HUES48 (cell line): ENCODE measurements around the gene YY1.
"Not testable (repeated sequence)": the region's sequence is repeated elsewhere in the genome, so short reads cannot be mapped to it uniquely, and the experiment has no call there.

Experiments used
- H3K27ac ChIP-seq: one replicate; pipeline ENCODE4 v1.7.0; 2013; ENCODE audit warnings: low read depth, low read length, inconsistent platforms
- H3K27me3 ChIP-seq: 2 replicates; pipeline ENCODE4 v1.6.1; 2013; ENCODE audit warnings: mild to moderate bottlenecking, low read length; ENCODE audit not compliant: control insufficient read depth, insufficient read depth
- H3K36me3 ChIP-seq: 2 replicates; pipeline ENCODE4 v1.6.1; 2013; ENCODE audit warnings: low read length; ENCODE audit not compliant: control insufficient read depth, insufficient read depth
- H3K4me1 ChIP-seq: 2 replicates; pipeline ENCODE4 v1.6.1; 2013; ENCODE audit warnings: mild to moderate bottlenecking, low read length; ENCODE audit not compliant: control insufficient read depth, insufficient read depth
- H3K4me3 ChIP-seq: 2 replicates; pipeline ENCODE4 v1.5.1; 2013; ENCODE audit warnings: mild to moderate bottlenecking, low read depth, low read length
- H3K9ac ChIP-seq: 2 replicates; pipeline ENCODE4 v1.6.1; 2013; ENCODE audit warnings: mild to moderate bottlenecking, low read depth, low read length, moderate library complexity
- H3K9me3 ChIP-seq: 2 replicates; pipeline ENCODE4 v1.6.1; 2013; ENCODE audit warnings: low read length; ENCODE audit not compliant: control insufficient read depth, insufficient read depth

YY1 gene

GRCh38 chr14:100285913-100286400 is 47.0 kb downstream of the YY1 start:
- Histone ChIP-seq H3K4me3 (peak overlapping the region; percentile 78; the same call in 1 of the 2 replicates), H3K27me3 (no peaks in the 10 kb centered on the region), H3K4me1 (peaks cover 7% of the 10 kb centered on the region; the same call in 1 of the 2 replicates), H3K36me3 (peaks cover 17% of the 10 kb centered on the region; the same call in 1 of the 2 replicates), H3K9me3 (no peaks in the 10 kb centered on the region), H3K27ac (no peak overlapping the region), H3K9ac (no peak overlapping the region)

GRCh38 chr14:100286484-100287191 is 47.7 kb downstream of the YY1 start:
- no peaks in the 10 kb centered on the region for H3K9me3 ChIP-seq
- no peak overlapping the region for H3K9ac ChIP-seq
- no peak overlapping the region for H3K27ac ChIP-seq
- H3K27me3 ChIP-seq, result no peaks in the 10 kb centered on the region
- H3K36me3 ChIP-seq, result peaks cover 19% of the 10 kb centered on the region
- peaks cover 7% of the 10 kb centered on the region; the same call in 1 of the 2 replicates for H3K4me1 ChIP-seq
- H3K4me3 ChIP-seq, result no peak overlapping the region

GRCh38 chr14:100287202-100287997 is 48.5 kb downstream of the YY1 start:
- Histone ChIP-seq H3K4me1 (peaks cover 7% of the 10 kb centered on the region; the same call in 1 of the 2 replicates), H3K36me3 (peaks cover 24% of the 10 kb centered on the region), H3K9ac (no peak overlapping the region), H3K9me3 (no peaks in the 10 kb centered on the region), H3K4me3 (no peak overlapping the region), H3K27ac (no peak overlapping the region), H3K27me3 (no peaks in the 10 kb centered on the region)

GRCh38 chr14:100287998-100288295 is 49.0 kb downstream of the YY1 start:
- not testable (repeated sequence) for H3K9ac ChIP-seq
- peaks cover 30% of the 10 kb centered on the region for H3K36me3 ChIP-seq

GRCh38 chr14:100288382-100289185 is 49.6 kb downstream of the YY1 start:
- H3K4me1 ChIP-seq, result peaks cover 7% of the 10 kb centered on the region; the same call in 1 of the 2 replicates
- peaks cover 36% of the 10 kb centered on the region for H3K36me3 ChIP-seq
- H3K4me3 ChIP-seq, result no peak overlapping the region
- H3K27ac ChIP-seq, result no peak overlapping the region
- H3K27me3 ChIP-seq, result no peaks in the 10 kb centered on the region
- H3K9ac ChIP-seq, result no peak overlapping the region
- no peaks in the 10 kb centered on the region for H3K9me3 ChIP-seq

More at GRCh38 chr14:100287998-100288295, 49.0 kb downstream of the YY1 start:
- not testable (repeated sequence) for H3K4me3 ChIP-seq, H3K4me1 ChIP-seq, H3K27ac ChIP-seq, H3K9me3 ChIP-seq, H3K27me3 ChIP-seq

- H3K4me1 ChIP-seq, result no peaks in the 10 kb centered on the region
- H3K9ac ChIP-seq, result no peak overlapping the region
- H3K9me3 ChIP-seq, result no peaks in the 10 kb centered on the region
- H3K27me3 ChIP-seq, result no peaks in the 10 kb centered on the region
- H3K4me3 ChIP-seq, result no peak overlapping the region
- no peak overlapping the region for H3K27ac ChIP-seq
- peaks cover 38% of the 10 kb centered on the region for H3K36me3 ChIP-seq
Measured at GRCh38 chr14:100289916-100290606, 51.1 kb downstream of the YY1 start.

GRCh38 chr14:100290607-100291304 is 51.8 kb downstream of the YY1 start:
- no peak overlapping the region for H3K27ac ChIP-seq
- no peaks in the 10 kb centered on the region for H3K27me3 ChIP-seq
- H3K4me3 ChIP-seq, result no peak overlapping the region
- peaks cover 40% of the 10 kb centered on the region for H3K36me3 ChIP-seq
- no peaks in the 10 kb centered on the region for H3K4me1 ChIP-seq
- H3K9ac ChIP-seq, result no peak overlapping the region
- no peaks in the 10 kb centered on the region for H3K9me3 ChIP-seq

GRCh38 chr14:100291305-100292075 is 52.5 kb downstream of the YY1 start:
- Histone ChIP-seq H3K4me1 (no peaks in the 10 kb centered on the region), H3K27ac (no peak overlapping the region), H3K9ac (no peak overlapping the region), H3K36me3 (peaks cover 46% of the 10 kb centered on the region), H3K27me3 (no peaks in the 10 kb centered on the region), H3K9me3 (no peaks in the 10 kb centered on the region), H3K4me3 (no peak overlapping the region)

GRCh38 chr14:100292301-100292775 is 53.4 kb downstream of the YY1 start:
- H3K9ac ChIP-seq, result no peak overlapping the region
- H3K9me3 ChIP-seq, result no peaks in the 10 kb centered on the region
- H3K4me1 ChIP-seq, result no peaks in the 10 kb centered on the region
- H3K36me3 ChIP-seq, result peaks cover 52% of the 10 kb centered on the region
- H3K4me3 ChIP-seq, result no peak overlapping the region
- H3K27ac ChIP-seq, result no peak overlapping the region
- H3K27me3 ChIP-seq, result no peaks in the 10 kb centered on the region
